HG03196 (cell line): ENCODE data around the gene LMNTD1.
"Not testable (repeated sequence)": the region's sequence is repeated elsewhere in the genome, so short reads cannot be mapped to it uniquely, and the experiment has no call there.

Source experiments
- ATAC-seq: cut with Tn5 transposase; IDR thresholded peaks from one replicate; pipeline ENCODE4 v1.9.1; 2021; ENCODE audit not compliant: unreplicated experiment

Gene LMNTD1

GRCh38 chr12:25433581-25434325, 119.3 kb downstream of the LMNTD1 start:
- no peak for ATAC-seq

- ATAC-seq = no peak
Measured at GRCh38 chr12:25433024-25433423, 120.1 kb downstream of the LMNTD1 start.

GRCh38 chr12:25427337-25428249, 125.5 kb downstream of the LMNTD1 start:
- ATAC-seq = no peak

GRCh38 chr12:25426821-25427220, 126.3 kb downstream of the LMNTD1 start:
- ATAC-seq = not testable (repeated sequence)
